ENCODE results near the gene MT1HL1. TPM values are rescaled to one million over a fixed set of nuclear protein-coding genes. Genes with fewer than 3 reads are reported as not detected.

Gene MT1HL1
- total and polyA plus RNA-seq, 2 donors (not counting 1 experiment from before 2014, with no cell fraction given): not detected

DNA sequence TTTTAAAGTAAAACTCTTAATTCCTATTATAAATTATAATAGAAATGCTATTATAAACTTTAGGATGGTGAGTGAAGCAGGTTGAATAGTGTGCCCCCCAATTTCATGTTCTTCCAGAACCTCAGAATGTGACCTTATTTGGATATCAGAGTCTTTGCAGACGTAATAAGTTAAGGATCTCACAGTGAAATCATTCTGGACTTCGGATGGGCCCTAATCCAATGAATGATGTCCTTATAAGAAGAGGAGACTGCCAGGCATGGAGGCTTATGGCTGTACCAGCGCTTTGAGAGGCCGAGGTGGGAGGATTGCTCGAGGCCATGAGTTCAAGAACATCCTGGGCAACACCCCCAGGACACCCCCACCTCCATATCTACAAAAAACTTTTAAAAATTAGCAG lies 9.4 kb upstream of the MT1HL1 start:
- no peak overlapping the region for H3K9ac ChIP-seq (ENCODE audit: low read length)
- no peak overlapping the region for H3K27ac ChIP-seq (ENCODE audit: low read length in 2 of 2)
- no peaks in the 10 kb centered on the region for H3K27me3 ChIP-seq (replicated peaks in 1 of 4; ENCODE audit: control extremely low read depth in 1 of 4, control insufficient read depth in 3 of 4, insufficient read depth in 4 of 4, low read length in 3 of 4)
- no peaks in the 10 kb centered on the region for H3K4me1 ChIP-seq (ENCODE audit: control insufficient read depth in 2 of 2, insufficient read depth in 2 of 2, low read length in 2 of 2)
- CTCF ChIA-PET: no interaction called here
- Mint-ChIP-seq H3K4me1 (no peaks in the 10 kb centered on the region), H3K27ac (no peak overlapping the region), H3K27me3 (no peaks in the 10 kb centered on the region), H3K4me3 (no peak overlapping the region), H3K9me3 (ENCODE audit: insufficient read depth) (no peaks in the 10 kb centered on the region)
- ATAC-seq (ENCODE audit: low read depth) (no peak), DNase-seq (no peak)
- no peak overlapping the region for H3K4me3 ChIP-seq (ENCODE audit: control extremely low read depth in 1 of 5, extremely low read depth in 1 of 5, insufficient read depth in 1 of 5, low read depth in 2 of 5, low read length in 4 of 5)
- POLR2A ChIA-PET: no interaction called here
- no peaks in the 10 kb centered on the region for H3K79me2 ChIP-seq (ENCODE audit: control insufficient read depth, insufficient read depth, low read length)
- TF ChIP-seq, protein P1, sequence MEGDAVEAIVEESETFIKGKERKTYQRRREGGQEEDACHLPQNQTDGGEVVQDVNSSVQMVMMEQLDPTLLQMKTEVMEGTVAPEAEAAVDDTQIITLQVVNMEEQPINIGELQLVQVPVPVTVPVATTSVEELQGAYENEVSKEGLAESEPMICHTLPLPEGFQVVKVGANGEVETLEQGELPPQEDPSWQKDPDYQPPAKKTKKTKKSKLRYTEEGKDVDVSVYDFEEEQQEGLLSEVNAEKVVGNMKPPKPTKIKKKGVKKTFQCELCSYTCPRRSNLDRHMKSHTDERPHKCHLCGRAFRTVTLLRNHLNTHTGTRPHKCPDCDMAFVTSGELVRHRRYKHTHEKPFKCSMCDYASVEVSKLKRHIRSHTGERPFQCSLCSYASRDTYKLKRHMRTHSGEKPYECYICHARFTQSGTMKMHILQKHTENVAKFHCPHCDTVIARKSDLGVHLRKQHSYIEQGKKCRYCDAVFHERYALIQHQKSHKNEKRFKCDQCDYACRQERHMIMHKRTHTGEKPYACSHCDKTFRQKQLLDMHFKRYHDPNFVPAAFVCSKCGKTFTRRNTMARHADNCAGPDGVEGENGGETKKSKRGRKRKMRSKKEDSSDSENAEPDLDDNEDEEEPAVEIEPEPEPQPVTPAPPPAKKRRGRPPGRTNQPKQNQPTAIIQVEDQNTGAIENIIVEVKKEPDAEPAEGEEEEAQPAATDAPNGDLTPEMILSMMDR (IDR thresholded peaks at IDR 0.05): no peak
- no peak for TF ChIP-seq EZH2 (IDR thresholded peaks at IDR 0.05; ENCODE audit: borderline replicate concordance, insufficient read depth, low read depth, low read length, poor library complexity, severe bottlenecking)
- no peaks in the 10 kb centered on the region for H3K9me3 ChIP-seq (ENCODE audit: control extremely low read depth in 1 of 3, control insufficient read depth in 2 of 3, insufficient read depth in 1 of 3, low read length in 2 of 3)
- H3K4me2 ChIP-seq (replicated peaks; ENCODE audit: low read depth, low read length, poor library complexity, severe bottlenecking): no peak overlapping the region
- intact Hi-C loops (cut with micrococcal nuclease): no loop called here
- no peak overlapping the region for H2AFZ ChIP-seq (ENCODE audit: insufficient read depth, low read depth, low read length, poor library complexity, severe bottlenecking)
- WGBS (ENCODE audit: insufficient coverage): 96% methylated on average over 2 of the region's 5 CpGs
- no peaks in the 10 kb centered on the region for H4K20me1 ChIP-seq (ENCODE audit: control insufficient read depth, insufficient read depth, low read length, poor library complexity, severe bottlenecking)
- H3K36me3 ChIP-seq (replicated peaks in 1 of 2; ENCODE audit: control extremely low read depth in 1 of 2, control insufficient read depth in 1 of 2, extremely low read depth in 1 of 2, insufficient read depth in 2 of 2, low read length in 1 of 2): no peaks in the 10 kb centered on the region

DNA sequence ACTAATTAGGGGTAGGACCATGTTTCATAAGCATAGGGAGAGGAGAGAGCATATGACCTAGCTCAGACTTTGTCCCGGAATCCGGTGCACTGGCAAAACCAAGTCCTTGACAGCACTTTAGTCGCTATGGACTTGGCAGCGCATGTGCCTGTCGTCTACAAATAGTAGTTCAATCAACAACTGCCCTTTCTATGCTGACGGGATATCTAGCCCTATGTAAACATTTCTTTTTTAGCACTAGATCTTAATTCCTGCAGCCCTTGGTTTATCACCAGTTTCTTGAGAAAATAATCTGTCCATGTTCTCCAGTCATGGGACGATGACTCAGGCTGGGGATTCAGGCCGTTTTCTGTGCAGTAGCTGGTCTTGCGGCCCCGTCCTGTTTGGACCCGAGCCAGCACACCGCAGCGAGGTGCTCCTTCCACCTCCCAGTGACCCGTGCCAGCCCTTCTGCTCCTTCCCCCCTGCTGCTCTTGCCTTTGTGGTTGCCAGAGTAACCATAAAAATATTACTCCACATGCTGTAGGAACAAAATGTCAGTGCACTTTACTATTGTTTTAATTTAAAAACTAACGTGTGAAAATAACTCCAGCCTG lies 8.6 kb upstream of the MT1HL1 start:
- 83% methylated on average over 13 of the region's 15 CpGs for WGBS (ENCODE audit: insufficient coverage)
- Histone ChIP-seq H3K4me3 (ENCODE audit: control extremely low read depth in 1 of 5, extremely low read depth in 1 of 5, insufficient read depth in 1 of 5, low read depth in 2 of 5, low read length in 4 of 5) (no peak overlapping the region), H2AFZ (ENCODE audit: insufficient read depth, low read depth, low read length, poor library complexity, severe bottlenecking) (no peak overlapping the region), H3K9ac (ENCODE audit: low read length) (no peak overlapping the region), H3K9me3 (ENCODE audit: control extremely low read depth in 1 of 3, control insufficient read depth in 2 of 3, insufficient read depth in 1 of 3, low read length in 2 of 3) (no peaks in the 10 kb centered on the region), H4K20me1 (ENCODE audit: control insufficient read depth, insufficient read depth, low read length, poor library complexity, severe bottlenecking) (no peaks in the 10 kb centered on the region), H3K4me1 (ENCODE audit: control insufficient read depth in 2 of 2, insufficient read depth in 2 of 2, low read length in 2 of 2) (no peaks in the 10 kb centered on the region), H3K4me2 (replicated peaks; ENCODE audit: low read depth, low read length, poor library complexity, severe bottlenecking) (no peak overlapping the region), H3K36me3 (replicated peaks in 1 of 2; ENCODE audit: control extremely low read depth in 1 of 2, control insufficient read depth in 1 of 2, extremely low read depth in 1 of 2, insufficient read depth in 2 of 2, low read length in 1 of 2) (no peaks in the 10 kb centered on the region), H3K79me2 (ENCODE audit: control insufficient read depth, insufficient read depth, low read length) (no peaks in the 10 kb centered on the region), H3K27ac (ENCODE audit: low read length in 2 of 2) (no peak overlapping the region), H3K27me3 (replicated peaks in 1 of 4; ENCODE audit: control extremely low read depth in 1 of 4, control insufficient read depth in 3 of 4, insufficient read depth in 4 of 4, low read length in 3 of 4) (no peaks in the 10 kb centered on the region)
- DNase-seq: no peak
- ChIA-PET CTCF (no interaction called here), POLR2A (no interaction called here)
- Mint-ChIP-seq H3K27me3 (no peaks in the 10 kb centered on the region), H3K9me3 (ENCODE audit: insufficient read depth) (no peaks in the 10 kb centered on the region), H3K27ac (no peak overlapping the region), H3K4me3 (no peak overlapping the region), H3K4me1 (no peaks in the 10 kb centered on the region)
- intact Hi-C loops (cut with micrococcal nuclease): no loop called here
- TF ChIP-seq, protein P1 (IDR thresholded peaks at IDR 0.05): no peak
- no peak for TF ChIP-seq EZH2 (IDR thresholded peaks at IDR 0.05; ENCODE audit: borderline replicate concordance, insufficient read depth, low read depth, low read length, poor library complexity, severe bottlenecking)
- ATAC-seq (ENCODE audit: low read depth): no peak

All from B cell (primary cell).